ENCODE data around the gene ZNF263. TPM values are rescaled to one million over a fixed set of nuclear protein-coding genes. Genes with fewer than 3 reads are reported as not detected.

The ZNF263 gene
- polyA plus RNA-seq, 3 donors = 11.9 to 25.7 (median 15.9) TPM

GRCh38 chr16:3305109-3306068 lies 22.1 kb downstream of the ZNF263 start, which contains the start of the genes TIGD7 and ZNF75A:
TSS of gene TIGD7 (minus strand) at chr16:3305430. CDS start at chr16:3300614, 4,816 bp downstream.
TSS of gene ZNF75A (plus strand) at chr16:3305497. CDS start at chr16:3308429, 2,932 bp downstream.
- 1 to 3% (median 2%) methylated on average over 86 to 103 of the region's 103 CpGs for WGBS, 3 donors
- H3K27ac ChIP-seq (ENCODE audit: low read depth, low read length) = peak within 1 kb of the TSS; percentile 9

GRCh38 chr16:3306078-3306477 lies 22.8 kb downstream of the ZNF263 start:
- WGBS, 3 donors = 56 to 63% (median 61%) methylated on average over 11 of the region's 11 CpGs
- H3K27ac ChIP-seq (ENCODE audit: low read depth, low read length) = no peak overlapping the region

GRCh38 chr16:3311496-3311895 lies 28.2 kb downstream of the ZNF263 start:
- H3K27ac ChIP-seq (ENCODE audit: low read depth, low read length) = no peak overlapping the region
- whole genome bisulfite sequencing, 3 donors = 97 to 99% (median 97%) methylated on average over 4 of the region's 4 CpGs

GRCh38 chr16:3317315-3317999 lies 34.2 kb downstream of the ZNF263 start:
- H3K27ac ChIP-seq (ENCODE audit: low read depth, low read length) = no peak overlapping the region
- WGBS, 3 donors = 95 to 99% (median 98%) methylated on average over 3 of the region's 3 CpGs

- 64 to 67% (median 66%) methylated on average over 2 of the region's 2 CpGs for WGBS, 3 donors
- no peak overlapping the region for H3K27ac ChIP-seq (ENCODE audit: low read depth, low read length)
Measured at GRCh38 chr16:3321816-3322215, 38.5 kb downstream of the ZNF263 start.

DNA sequence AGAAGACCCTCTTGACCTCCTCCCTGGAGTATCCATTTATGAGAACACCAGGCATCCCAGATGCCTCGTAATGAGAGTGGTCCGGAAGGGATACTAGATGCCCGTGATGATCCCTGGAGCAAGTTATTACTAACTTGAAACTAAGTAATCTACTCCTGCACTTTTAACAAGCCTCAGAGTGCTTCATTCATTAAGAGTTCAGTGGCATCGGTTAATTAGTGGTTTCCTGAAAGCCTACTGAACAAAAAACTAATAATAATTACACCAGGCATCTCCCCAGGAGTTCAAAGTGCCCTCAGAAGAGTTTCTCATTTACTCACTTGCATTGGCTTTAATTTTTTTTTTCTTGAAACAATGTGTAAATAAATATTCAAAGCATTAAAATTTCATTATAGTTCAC lies 44.2 kb downstream of the ZNF263 start:
- H3K27ac ChIP-seq (ENCODE audit: low read depth, low read length) = no peak overlapping the region
- WGBS, 3 donors = 82 to 84% (median 83%) methylated on average over 4 of the region's 4 CpGs

- no peak overlapping the region for H3K27ac ChIP-seq (ENCODE audit: low read depth, low read length)
- WGBS, 3 donors = 46 to 63% (median 49%) methylated on average over 3 of the region's 3 CpGs
Measured at GRCh38 chr16:3328104-3328503, 44.8 kb downstream of the ZNF263 start.

GRCh38 chr16:3328643-3329042 lies 45.4 kb downstream of the ZNF263 start:
- no peak overlapping the region for H3K27ac ChIP-seq (ENCODE audit: low read depth, low read length)
- whole genome bisulfite sequencing, 3 donors = 48 to 71% (median 49%) methylated on average over 2 of the region's 2 CpGs

Other genes starting within 250 kb of the ZNF263 start
- 10 to 100 TPM in 1 of 3 donors, 1 to 10 TPM in 1, under 1 TPM in 1; 0.45 to 77.9 (median 2.8) TPM for gene BICDL2, start 246.5 kb upstream of the ZNF263 start, polyA plus RNA-seq
- gene MMP25, start 236.9 kb upstream of the ZNF263 start, polyA plus RNA-seq = 10 to 100 TPM in 2 of 3 donors, under 1 TPM in 1; 0.84 to 57.3 (median 11.4) TPM
- 100 to 1,000 TPM in 1 of 3 donors, 10 to 100 TPM in 2; 77.7 to 209 (median 87.0) TPM for gene IL32, start 217.9 kb upstream of the ZNF263 start, polyA plus RNA-seq
- not detected for gene ZSCAN10, start 184.2 kb upstream of the ZNF263 start, polyA plus RNA-seq
- 10 to 100 TPM in 2 of 3 donors, 1 to 10 TPM in 1; 8.7 to 16.0 (median 13.2) TPM for gene ZNF205, start 170.9 kb upstream of the ZNF263 start, polyA plus RNA-seq
- 1 to 10 TPM; 5.1 to 6.6 (median 5.2) TPM for gene ZNF213, start 148.5 kb upstream of the ZNF263 start, polyA plus RNA-seq
- not detected for gene OR1F1, start 95.3 kb upstream of the ZNF263 start, polyA plus RNA-seq
- gene ZNF200, start 48.3 kb upstream of the ZNF263 start, polyA plus RNA-seq = 1 to 10 TPM; 1.9 to 4.8 (median 3.2) TPM
- 1 to 10 TPM in 2 of 3 donors, under 1 TPM in 1; 0.18 to 2.8 (median 2.1) TPM for gene MEFV, start 26.9 kb upstream of the ZNF263 start, polyA plus RNA-seq
- 1 to 10 TPM; 1.2 to 2.1 (median 2.0) TPM for gene TIGD7, start 21.9 kb downstream of the ZNF263 start, polyA plus RNA-seq
- gene ZNF75A, start 22.0 kb downstream of the ZNF263 start, polyA plus RNA-seq = 10 to 100 TPM in 2 of 3 donors, 1 to 10 TPM in 1; 8.1 to 15.0 (median 10.4) TPM
- under 1 TPM in 2 of 3 donors, not detected in 1; 0.03 to 0.09 TPM for gene OR2C1, start 72.4 kb downstream of the ZNF263 start, polyA plus RNA-seq
- gene ZSCAN32, start 117.5 kb downstream of the ZNF263 start, polyA plus RNA-seq = 10 to 100 TPM in 1 of 3 donors, 1 to 10 TPM in 2; 4.5 to 10.1 (median 6.0) TPM
- 1 to 10 TPM; 3.4 to 4.7 (median 4.3) TPM for gene ZNF174, start 117.7 kb downstream of the ZNF263 start, polyA plus RNA-seq
- gene ZNF597, start 160.0 kb downstream of the ZNF263 start, polyA plus RNA-seq = 1 to 10 TPM in 2 of 3 donors, under 1 TPM in 1; 0.58 to 1.5 (median 1.0) TPM
- gene NAA60, start 160.2 kb downstream of the ZNF263 start, polyA plus RNA-seq = 10 to 100 TPM; 25.0 to 32.4 (median 25.9) TPM
- gene C16orf90, start 212.0 kb downstream of the ZNF263 start, polyA plus RNA-seq = not detected
- gene CLUAP1, start 217.5 kb downstream of the ZNF263 start, polyA plus RNA-seq = 10 to 100 TPM in 1 of 3 donors, 1 to 10 TPM in 2; 8.5 to 16.5 (median 9.3) TPM